HFFc6 (cell line): ENCODE data around the gene B3GNT8. TPM values are rescaled to one million over a fixed set of nuclear protein-coding genes. Genes with fewer than 3 reads are reported as not detected.

Experiments used
- DNase-seq: peaks from one replicate; pipeline ENCODE4 v3.0.0-alpha.2; 2018
- H3K27ac Mint-ChIP-seq: 2 replicates; pipeline ENCODE4 v1.8.0; 2020; ENCODE audit warnings: mild to moderate bottlenecking, mixed read lengths
- H3K27me3 Mint-ChIP-seq: 2 replicates; pipeline ENCODE4 v1.8.0; 2021; ENCODE audit warnings: mild to moderate bottlenecking, moderate library complexity, mixed read lengths; ENCODE audit not compliant: insufficient read depth
- H3K36me3 Mint-ChIP-seq: 2 replicates; pipeline ENCODE4 v1.8.0; 2021; ENCODE audit warnings: low read depth, mixed read lengths
- H3K4me1 Mint-ChIP-seq: 2 replicates; pipeline ENCODE4 v1.8.0; 2020; ENCODE audit warnings: low read depth, mixed read lengths
- H3K4me3 Mint-ChIP-seq: 2 replicates; pipeline ENCODE4 v1.8.0; 2020; ENCODE audit warnings: mild to moderate bottlenecking, moderate library complexity, mixed read lengths
- H3K9me3 Mint-ChIP-seq: 2 replicates; pipeline ENCODE4 v1.8.0; 2020; ENCODE audit warnings: mild to moderate bottlenecking, mixed read lengths
- CTCF ChIP-seq: fragments of 200-600 bp; sonication (generic); IDR thresholded peaks from 2 replicates; pipeline ENCODE4 v1.5.0; 2021; ENCODE audit warnings: antibody characterized with exemption, mild to moderate bottlenecking
- total RNA-seq, 6 experiments: library from RNA; stranded (reverse); fragmentation: NEBNext Ultra II Directional; extraction: Animal tissue kit (Norgen Biotek cat#: 25700); gene quantifications; 2 replicates in 1 of 6; 3 replicates in 5 of 6; pipeline ENCODE4 v1.2.3, GENCODE V29; 2021

The B3GNT8 gene
- total RNA-seq, 6 experiments from 2014 or later, result 0.47 to 2.1 (median 0.99) TPM

- no peak for TF ChIP-seq CTCF
- H3K4me3 Mint-ChIP-seq, result peak overlapping the region; percentile 98
- no peaks in the 10 kb centered on the region for H3K27me3 Mint-ChIP-seq
- no peaks in the 10 kb centered on the region for H3K9me3 Mint-ChIP-seq
- H3K36me3 Mint-ChIP-seq, result no peaks in the 10 kb centered on the region
- peak overlapping the region; percentile 100; the same call in 1 of the 2 replicates for H3K27ac Mint-ChIP-seq
- no peak for DNase-seq
- H3K4me1 Mint-ChIP-seq, result peaks cover 44% of the 10 kb centered on the region
Observed at GRCh38 chr19:41399091-41399490, 28.1 kb downstream of the B3GNT8 start.

- TF ChIP-seq CTCF, result no peak
- no peaks in the 10 kb centered on the region for H3K27me3 Mint-ChIP-seq
- no peaks in the 10 kb centered on the region for H3K36me3 Mint-ChIP-seq
- H3K4me1 Mint-ChIP-seq, result peaks cover 44% of the 10 kb centered on the region
- H3K4me3 Mint-ChIP-seq, result peak overlapping the region; percentile 98
- DNase-seq, result no peak
- peak overlapping the region; percentile 100 for H3K27ac Mint-ChIP-seq
- no peaks in the 10 kb centered on the region for H3K9me3 Mint-ChIP-seq
Observed at GRCh38 chr19:41398598-41398997, 28.6 kb downstream of the B3GNT8 start.

GRCh38 chr19:41398050-41398418 is 29.1 kb downstream of the B3GNT8 start:
- peaks cover 44% of the 10 kb centered on the region for H3K4me1 Mint-ChIP-seq
- no peak for TF ChIP-seq CTCF
- DNase-seq, result no peak
- H3K9me3 Mint-ChIP-seq, result no peaks in the 10 kb centered on the region
- no peaks in the 10 kb centered on the region for H3K27me3 Mint-ChIP-seq
- H3K36me3 Mint-ChIP-seq, result no peaks in the 10 kb centered on the region
- peak overlapping the region; percentile 100 for H3K27ac Mint-ChIP-seq
- H3K4me3 Mint-ChIP-seq, result peak overlapping the region; percentile 98

GRCh38 chr19:41397086-41398049 is 29.8 kb downstream of the B3GNT8 start, which contains the start of the genes BCKDHA and EXOSC5:
TSS of gene BCKDHA (plus strand) at chr19:41397818. CDS start at chr19:41397828, 10 bp downstream.
TSS of gene EXOSC5 (minus strand) at chr19:41397359. CDS start at chr19:41397328, 31 bp downstream.
- H3K4me3 Mint-ChIP-seq, result peak within 1 kb of the TSS; percentile 98
- H3K9me3 Mint-ChIP-seq, result no peaks in the 10 kb centered on the region
- no peaks in the 10 kb centered on the region for H3K27me3 Mint-ChIP-seq
- peak within 1 kb of the TSS; percentile 100 for H3K27ac Mint-ChIP-seq
- TF ChIP-seq CTCF, result 0 out of 2 replicates have a peak, but pooled peaks have one; percentile 11
- peak; percentile 100 for DNase-seq
- no peaks in the 10 kb centered on the region for H3K36me3 Mint-ChIP-seq
- peaks cover 44% of the 10 kb centered on the region for H3K4me1 Mint-ChIP-seq

GRCh38 chr19:41395355-41395754 is 31.8 kb downstream of the B3GNT8 start:
- no peak for TF ChIP-seq CTCF
- DNase-seq, result no peak
- H3K27me3 Mint-ChIP-seq, result no peaks in the 10 kb centered on the region
- peaks cover 5% of the 10 kb centered on the region; the same call in 1 of the 2 replicates for H3K36me3 Mint-ChIP-seq
- peak overlapping the region; percentile 12 for H3K27ac Mint-ChIP-seq
- H3K4me3 Mint-ChIP-seq, result no peak overlapping the region; the same call in 1 of the 2 replicates
- H3K9me3 Mint-ChIP-seq, result no peaks in the 10 kb centered on the region
- H3K4me1 Mint-ChIP-seq, result peaks cover 36% of the 10 kb centered on the region
